Thymus (tissue), 11 donors: ENCODE measurements around the gene CHST11. TPM values are rescaled to one million over a fixed set of nuclear protein-coding genes. Genes with fewer than 3 reads are reported as not detected.

Experiments used
- DNase-seq, 9 donors: peaks; one replicate each; pipeline ENCODE4 v3.0.0-alpha.2; 2013; ENCODE audit warnings: low spot score in 9 of 9, low read depth in 6 of 9, missing footprints in 1 of 9
- H3K27ac ChIP-seq, 2 donors: one replicate each; pipeline ENCODE4 v1.5.1; 2013; ENCODE audit warnings: control low read depth in 1 of 2, low read depth in 1 of 2, low read length in 1 of 2, mild to moderate bottlenecking in 1 of 2, moderate library complexity in 1 of 2
- H3K27me3 ChIP-seq, 2 donors: one replicate each; pipeline ENCODE4 v1.5.1; 2013; ENCODE audit warnings: low read length in 1 of 2; ENCODE audit not compliant: control insufficient read depth in 2 of 2, insufficient read depth in 1 of 2
- H3K36me3 ChIP-seq, 2 donors: one replicate each; pipeline ENCODE4 v1.5.1; 2013; ENCODE audit warnings: low read length in 1 of 2, mild to moderate bottlenecking in 1 of 2, moderate library complexity in 1 of 2; ENCODE audit not compliant: control insufficient read depth in 2 of 2, insufficient read depth in 2 of 2
- H3K4me1 ChIP-seq, 2 donors: one replicate each; pipeline ENCODE4 v1.5.1; 2013; ENCODE audit warnings: low read length in 2 of 2; ENCODE audit not compliant: control insufficient read depth in 2 of 2, insufficient read depth in 2 of 2
- H3K4me3 ChIP-seq, 2 donors: one replicate each; pipeline ENCODE4 v1.5.1; 2013; ENCODE audit warnings: low read length in 2 of 2, control low read depth in 1 of 2, mild to moderate bottlenecking in 1 of 2
- H3K9me3 ChIP-seq, 2 donors: one replicate each; pipeline ENCODE4 v1.5.1; 2013; ENCODE audit warnings: low read length in 1 of 2, mild to moderate bottlenecking in 1 of 2; ENCODE audit not compliant: control insufficient read depth in 2 of 2, insufficient read depth in 1 of 2
- WGBS: extraction: QIAGEN DNeasy Blood & Tissue Kit; methylation state at CpG from one replicate; pipeline ENCODE4 v1.1.7; 2013; 5-methylcytosine and 5-hydroxymethylcytosine counted together
- polyA plus RNA-seq: library from polyadenylated mRNA; stranded (reverse); fragments of 200-250 nt; gene quantifications from one replicate; pipeline ENCODE4 v1.2.3, GENCODE V29; 2013
- total RNA-seq: library from RNA; stranded (reverse); fragments of 120-200 nt; gene quantifications from one replicate; pipeline ENCODE4 v1.2.4, GENCODE V29; 2013
- donor health status: healthy.

Gene CHST11
- total and polyA plus RNA-seq, 2 donors, result 6.7 to 21.0 TPM

- no peaks in the 10 kb centered on the region for H3K27me3 ChIP-seq
- no peak overlapping the region for H3K4me3 ChIP-seq
- peak in 3 of 9 donors; percentile 33 to 63 (median 33) for DNase-seq
- peaks cover 2 to 15% of the 10 kb centered on the region in 2 donors for H3K9me3 ChIP-seq
- peaks cover 19 to 22% of the 10 kb centered on the region in 2 donors for H3K4me1 ChIP-seq
- peak overlapping the region; percentile 18 to 68 for H3K27ac ChIP-seq
- WGBS, result 9% methylated on average over 12 of the region's 12 CpGs
- H3K36me3 ChIP-seq, result peaks cover 5% of the 10 kb centered on the region in 2 donors
These were observed 187.3 kb downstream of the CHST11 start for GRCh38 chr12:104643819-104644669.

GRCh38 chr12:104648756-104649155, 192.0 kb downstream of the CHST11 start:
- Histone ChIP-seq H3K27me3 (no peaks in the 10 kb centered on the region), H3K9me3 (no peaks in the 10 kb centered on the region), H3K4me3 (no peak overlapping the region), H3K36me3 (peaks cover 6 to 11% of the 10 kb centered on the region in 2 donors), H3K27ac (no peak overlapping the region), H3K4me1 (peaks cover 13 to 14% of the 10 kb centered on the region in 2 donors)
- 83% methylated on average over 4 of the region's 4 CpGs for WGBS
- DNase-seq, result no peak

GRCh38 chr12:104649217-104649824, 192.6 kb downstream of the CHST11 start:
- 88% methylated on average over 2 of the region's 2 CpGs for WGBS
- Histone ChIP-seq H3K27me3 (no peaks in the 10 kb centered on the region), H3K4me1 (peaks cover 8 to 10% of the 10 kb centered on the region in 2 donors), H3K27ac (no peak overlapping the region), H3K36me3 (peaks cover 7 to 11% of the 10 kb centered on the region in 2 donors), H3K4me3 (no peak overlapping the region), H3K9me3 (no peaks in the 10 kb centered on the region)
- no peak for DNase-seq

- Histone ChIP-seq H3K27me3 (no peaks in the 10 kb centered on the region), H3K4me1 (peaks cover 2 to 4% of the 10 kb centered on the region in 2 donors), H3K9me3 (no peaks in the 10 kb centered on the region), H3K27ac (no peak overlapping the region), H3K36me3 (peaks cover 11% of the 10 kb centered on the region in 2 donors), H3K4me3 (no peak overlapping the region)
- no peak for DNase-seq
These were observed 193.2 kb downstream of the CHST11 start for GRCh38 chr12:104649921-104650320.

GRCh38 chr12:104650541-104650940, 193.8 kb downstream of the CHST11 start:
- H3K4me3 ChIP-seq, result no peak overlapping the region

GRCh38 chr12:104651811-104652210, 195.1 kb downstream of the CHST11 start:
- H3K4me3 ChIP-seq, result no peak overlapping the region
- WGBS, result 89% methylated on average over 7 of the region's 7 CpGs
- no peak for DNase-seq

More at GRCh38 chr12:104650541-104650940, 193.8 kb downstream of the CHST11 start:
- H3K4me1 ChIP-seq, result no peaks in the 10 kb centered on the region
- H3K36me3 ChIP-seq, result peaks cover 11% of the 10 kb centered on the region in 2 donors
- no peak overlapping the region for H3K27ac ChIP-seq
- DNase-seq, result no peak
- 87% methylated on average over 5 of the region's 5 CpGs for WGBS
- no peaks in the 10 kb centered on the region for H3K27me3 ChIP-seq
- H3K9me3 ChIP-seq, result no peaks in the 10 kb centered on the region

GRCh38 chr12:104652358-104652757, 195.6 kb downstream of the CHST11 start:
- no peaks in the 10 kb centered on the region for H3K9me3 ChIP-seq
- 98% methylated on average over 5 of the region's 5 CpGs for WGBS
- H3K4me1 ChIP-seq, result no peaks in the 10 kb centered on the region
- H3K27me3 ChIP-seq, result no peaks in the 10 kb centered on the region
- no peak for DNase-seq
- peaks cover 9 to 11% of the 10 kb centered on the region in 2 donors for H3K36me3 ChIP-seq
- no peak overlapping the region for H3K4me3 ChIP-seq
- H3K27ac ChIP-seq, result no peak overlapping the region

More at GRCh38 chr12:104651811-104652210, 195.1 kb downstream of the CHST11 start:
- H3K27ac ChIP-seq, result no peak overlapping the region
- H3K4me1 ChIP-seq, result no peaks in the 10 kb centered on the region
- H3K27me3 ChIP-seq, result no peaks in the 10 kb centered on the region
- peaks cover 9 to 11% of the 10 kb centered on the region in 2 donors for H3K36me3 ChIP-seq
- H3K9me3 ChIP-seq, result no peaks in the 10 kb centered on the region

GRCh38 chr12:104652910-104653309, 196.2 kb downstream of the CHST11 start:
- Histone ChIP-seq H3K27ac (no peak overlapping the region), H3K36me3 (peaks cover 6 to 11% of the 10 kb centered on the region in 2 donors), H3K27me3 (no peaks in the 10 kb centered on the region), H3K9me3 (no peaks in the 10 kb centered on the region), H3K4me1 (no peaks in the 10 kb centered on the region), H3K4me3 (no peak overlapping the region)
- DNase-seq, result no peak
- WGBS, result 84% methylated on average over 7 of the region's 7 CpGs
